H9 (cell line): ENCODE measurements around the gene CTNS. TPM values are rescaled to one million over a fixed set of nuclear protein-coding genes. Genes with fewer than 3 reads are reported as not detected.

Experiments used
- DNase-seq: peaks from one replicate; pipeline ENCODE4 v3.0.0-alpha.2; 2017
- H2AFZ ChIP-seq: one replicate; pipeline ENCODE4 v1.6.1; 2013; ENCODE audit warnings: mild to moderate bottlenecking, low read length, control low read depth, moderate library complexity
- H2AK5ac ChIP-seq: 2 replicates; pipeline ENCODE4 v1.6.1; 2013; ENCODE audit warnings: low read length, control low read depth, mixed read lengths; ENCODE audit not compliant: insufficient read length
- H2BK120ac ChIP-seq: one replicate; pipeline ENCODE4 v1.6.1; 2013; ENCODE audit warnings: low read depth, mild to moderate bottlenecking, low read length, control low read depth, inconsistent platforms; ENCODE audit not compliant: poor library complexity, severe bottlenecking
- H2BK12ac ChIP-seq: 2 replicates; pipeline ENCODE4 v1.6.1; 2013; ENCODE audit warnings: low read length, control low read depth, mixed read lengths, low read depth; ENCODE audit not compliant: insufficient read length
- H2BK15ac ChIP-seq: 2 replicates; pipeline ENCODE4 v1.6.1; 2013; ENCODE audit warnings: low read depth, low read length, control low read depth
- H2BK20ac ChIP-seq: one replicate; pipeline ENCODE4 v1.6.1; 2013; ENCODE audit warnings: low read depth, mild to moderate bottlenecking, low read length, control low read depth, inconsistent platforms; ENCODE audit not compliant: poor library complexity, severe bottlenecking
- H2BK5ac ChIP-seq: 2 replicates; pipeline ENCODE4 v1.6.1; 2013; ENCODE audit warnings: low read length, control low read depth, mixed read lengths; ENCODE audit not compliant: insufficient read length
- H3K14ac ChIP-seq: 2 replicates; pipeline ENCODE4 v1.6.1; 2013; ENCODE audit warnings: low read length, control low read depth; ENCODE audit not compliant: insufficient read depth
- H3K18ac ChIP-seq: 2 replicates; pipeline ENCODE4 v1.6.1; 2013; ENCODE audit warnings: low read depth, mild to moderate bottlenecking, mixed read lengths, low read length, control low read depth; ENCODE audit not compliant: insufficient read length
- H3K23ac ChIP-seq: 2 replicates; pipeline ENCODE4 v1.6.1; 2013; ENCODE audit warnings: low read length, control low read depth, mixed read lengths, low read depth; ENCODE audit not compliant: insufficient read length
- H3K23me2 ChIP-seq: 2 replicates; pipeline ENCODE4 v1.6.1; 2013; ENCODE audit warnings: low read depth, mild to moderate bottlenecking, mixed read lengths, low read length, control low read depth; ENCODE audit not compliant: insufficient read length, poor library complexity, severe bottlenecking
- H3K27ac ChIP-seq: 2 replicates; pipeline ENCODE4 v1.5.1; 2013; ENCODE audit warnings: low read length, control low read depth, mixed read lengths, low read depth; ENCODE audit not compliant: insufficient read length
- H3K27me3 ChIP-seq: 2 replicates; pipeline ENCODE4 v1.6.1; 2013; ENCODE audit warnings: low read length, control low read depth, inconsistent platforms; ENCODE audit not compliant: insufficient read depth
- H3K4ac ChIP-seq: 2 replicates; pipeline ENCODE4 v1.6.1; 2013; ENCODE audit warnings: low read depth, mild to moderate bottlenecking, control low read depth, inconsistent platforms, low read length, moderate library complexity
- H3K4me1 ChIP-seq: 2 replicates; pipeline ENCODE4 v1.6.1; 2013; ENCODE audit warnings: low read length, control low read depth, inconsistent platforms; ENCODE audit not compliant: insufficient read depth
- H3K4me2 ChIP-seq: 2 replicates; pipeline ENCODE4 v1.6.1; 2013; ENCODE audit warnings: low read length, control low read depth, mixed read lengths; ENCODE audit not compliant: insufficient read length, insufficient read depth
- H3K56ac ChIP-seq: 2 replicates; pipeline ENCODE4 v1.6.1; 2013; ENCODE audit warnings: low read depth, mild to moderate bottlenecking, mixed read lengths, low read length, control low read depth; ENCODE audit not compliant: insufficient read length
- H3K79me1 ChIP-seq: 2 replicates; pipeline ENCODE4 v1.6.1; 2013; ENCODE audit warnings: low read depth, mild to moderate bottlenecking, moderate library complexity, low read length, control low read depth, inconsistent platforms; ENCODE audit not compliant: insufficient read depth, poor library complexity, severe bottlenecking
- H3K79me2 ChIP-seq: 2 replicates; pipeline ENCODE4 v1.6.1; 2013; ENCODE audit warnings: low read length, control low read depth, inconsistent platforms; ENCODE audit not compliant: insufficient read depth
- H3K9ac ChIP-seq: 2 replicates; pipeline ENCODE4 v1.6.1; 2013; ENCODE audit warnings: low read length, control low read depth, mixed read lengths; ENCODE audit not compliant: insufficient read length; ENCODE audit errors: extremely low read depth
- H3K9me3 ChIP-seq: one replicate; pipeline ENCODE4 v1.6.1; 2013; ENCODE audit warnings: low read depth, low read length, inconsistent platforms; ENCODE audit not compliant: control insufficient read depth
- H3T11ph ChIP-seq: one replicate; pipeline ENCODE4 v1.6.1; 2013; ENCODE audit warnings: mild to moderate bottlenecking, low read length, control low read depth, inconsistent platforms
- H4K20me1 ChIP-seq: one replicate; pipeline ENCODE4 v1.6.1; 2013; ENCODE audit not compliant: control insufficient read depth, insufficient read length, insufficient read depth
- H4K5ac ChIP-seq: 2 replicates; pipeline ENCODE4 v1.6.1; 2013; ENCODE audit warnings: low read depth, mild to moderate bottlenecking, mixed read lengths, low read length, control low read depth; ENCODE audit not compliant: insufficient read length
- H4K8ac ChIP-seq: replicated peaks from 2 replicates; pipeline ENCODE4 v1.6.1; 2013; ENCODE audit warnings: low read length, control low read depth, mixed read lengths, low read depth; ENCODE audit not compliant: insufficient read length
- H4K91ac ChIP-seq: 2 replicates; pipeline ENCODE4 v1.6.1; 2013; ENCODE audit warnings: low read depth, mild to moderate bottlenecking, moderate library complexity, mixed read lengths, low read length, control low read depth; ENCODE audit not compliant: insufficient read length
- H3K27ac Mint-ChIP-seq, 3 experiments: 2 replicates in 2 of 3; 3 replicates in 1 of 3; pipeline ENCODE4 v1.8.0; 2020 to 2021; ENCODE audit warnings: mixed read lengths in 3 of 3, mild to moderate bottlenecking in 1 of 3, moderate library complexity in 1 of 3
- H3K27me3 Mint-ChIP-seq: 2 replicates; pipeline ENCODE4 v1.8.0; 2021; ENCODE audit warnings: low read depth, mild to moderate bottlenecking, moderate library complexity, mixed read lengths
- H3K36me3 Mint-ChIP-seq, 3 experiments: 2 replicates in 2 of 3; 3 replicates in 1 of 3; pipeline ENCODE4 v1.8.0; 2020 to 2021; ENCODE audit warnings: low read depth in 3 of 3, mixed read lengths in 3 of 3; ENCODE audit not compliant: insufficient read depth in 1 of 3
- H3K4me1 Mint-ChIP-seq, 2 experiments: 2 replicates each; pipeline ENCODE4 v1.8.0; 2020; ENCODE audit warnings: mixed read lengths in 2 of 2
- H3K4me3 Mint-ChIP-seq, 2 experiments: 2 replicates in 1 of 2; 3 replicates in 1 of 2; pipeline ENCODE4 v1.8.0; 2020 to 2021; ENCODE audit warnings: mild to moderate bottlenecking in 2 of 2, mixed read lengths in 2 of 2, moderate library complexity in 1 of 2
- H3K9me3 Mint-ChIP-seq, 2 experiments: 2 replicates in 1 of 2; 3 replicates in 1 of 2; pipeline ENCODE4 v1.8.0; 2020; ENCODE audit warnings: mild to moderate bottlenecking in 2 of 2, mixed read lengths in 2 of 2, moderate library complexity in 1 of 2
- WGBS: extraction: QIAGEN DNeasy Blood & Tissue Kit; methylation state at CpG from one replicate; pipeline ENCODE4 v1.1.7; 2013; ENCODE audit warnings: missing lambda C conversion rate, low lambda C conversion rate, mixed read lengths; ENCODE audit not compliant: insufficient read length; ENCODE audit errors: extremely low coverage; 5-methylcytosine and 5-hydroxymethylcytosine counted together
- total RNA-seq: library from RNA; stranded (reverse); gene quantifications from 2 replicates; pipeline ENCODE4 v1.2.1, GENCODE V29; 2021
- TF ChIP-seq, protein P1 (sequence below): fragments of 200-600 bp; sonication (generic); conservative IDR thresholded peaks from 3 replicates; pipeline ENCODE4 v1.8.0; 2021; ENCODE audit warnings: antibody characterized with exemption, mild to moderate bottlenecking

CTNS gene
- total RNA-seq, 1 experiment from 2014 or later: 12.8 TPM

DNA sequence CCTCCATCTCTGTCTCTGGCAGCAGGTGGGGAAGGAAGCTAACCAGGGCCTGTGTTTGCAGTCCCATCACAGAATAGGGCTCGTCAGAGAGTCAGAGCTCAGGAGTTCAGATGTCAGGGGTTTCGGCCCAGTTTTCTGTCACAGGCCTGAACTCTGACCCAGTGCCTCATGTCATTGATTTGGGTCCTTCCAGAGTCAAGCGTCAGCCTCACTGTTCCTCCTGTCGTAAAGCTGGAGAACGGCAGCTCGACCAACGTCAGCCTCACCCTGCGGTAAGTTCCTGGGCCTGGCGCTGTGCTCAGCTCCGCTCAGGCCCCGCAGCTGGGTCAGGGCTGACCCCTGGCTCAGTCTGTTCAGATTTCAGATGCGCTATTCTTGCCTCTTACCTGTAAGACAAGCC, 10.7 kb downstream of the CTNS start:
- no peaks in the 10 kb centered on the region for H4K20me1 ChIP-seq
- H2BK5ac ChIP-seq: no peak overlapping the region
- no peaks in the 10 kb centered on the region for H3K27me3 ChIP-seq
- H2BK120ac ChIP-seq: no peak overlapping the region
- H3K4ac ChIP-seq: no peak overlapping the region
- no peak overlapping the region for H2AFZ ChIP-seq
- no peak overlapping the region for H3T11ph ChIP-seq
- H3K56ac ChIP-seq: no peak overlapping the region
- H2BK12ac ChIP-seq: no peak overlapping the region
- Mint-ChIP-seq H3K9me3 (no peaks in the 10 kb centered on the region), H3K27me3 (0 out of 2 replicates have a peak, but pooled peaks cover 1% of the 10 kb centered on the region), H3K27ac (peak overlapping the region in 1 of 3 experiments; percentile 95; a peak in 1 of 7 replicates), H3K36me3 (peaks cover 0 to 22% (median 7%) of the 10 kb centered on the region in 3 experiments; a peak in 4 of 7 replicates), H3K4me1 (peaks cover 3% of the 10 kb centered on the region in 2 experiments; a peak in 2 of 4 replicates), H3K4me3 (no peak overlapping the region)
- H3K4me1 ChIP-seq: no peaks in the 10 kb centered on the region
- no peak overlapping the region for H2BK20ac ChIP-seq
- no peak overlapping the region for H3K27ac ChIP-seq
- no peaks in the 10 kb centered on the region for H3K79me2 ChIP-seq
- no peak overlapping the region for H4K5ac ChIP-seq
- H3K9ac ChIP-seq: no peak overlapping the region
- TF ChIP-seq, protein P1, sequence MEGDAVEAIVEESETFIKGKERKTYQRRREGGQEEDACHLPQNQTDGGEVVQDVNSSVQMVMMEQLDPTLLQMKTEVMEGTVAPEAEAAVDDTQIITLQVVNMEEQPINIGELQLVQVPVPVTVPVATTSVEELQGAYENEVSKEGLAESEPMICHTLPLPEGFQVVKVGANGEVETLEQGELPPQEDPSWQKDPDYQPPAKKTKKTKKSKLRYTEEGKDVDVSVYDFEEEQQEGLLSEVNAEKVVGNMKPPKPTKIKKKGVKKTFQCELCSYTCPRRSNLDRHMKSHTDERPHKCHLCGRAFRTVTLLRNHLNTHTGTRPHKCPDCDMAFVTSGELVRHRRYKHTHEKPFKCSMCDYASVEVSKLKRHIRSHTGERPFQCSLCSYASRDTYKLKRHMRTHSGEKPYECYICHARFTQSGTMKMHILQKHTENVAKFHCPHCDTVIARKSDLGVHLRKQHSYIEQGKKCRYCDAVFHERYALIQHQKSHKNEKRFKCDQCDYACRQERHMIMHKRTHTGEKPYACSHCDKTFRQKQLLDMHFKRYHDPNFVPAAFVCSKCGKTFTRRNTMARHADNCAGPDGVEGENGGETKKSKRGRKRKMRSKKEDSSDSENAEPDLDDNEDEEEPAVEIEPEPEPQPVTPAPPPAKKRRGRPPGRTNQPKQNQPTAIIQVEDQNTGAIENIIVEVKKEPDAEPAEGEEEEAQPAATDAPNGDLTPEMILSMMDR: no peak
- H4K8ac ChIP-seq: no peak overlapping the region
- no peak overlapping the region for H4K91ac ChIP-seq
- H3K23ac ChIP-seq: no peak overlapping the region
- no peaks in the 10 kb centered on the region for H3K9me3 ChIP-seq
- no peak for DNase-seq
- no peak overlapping the region for H2AK5ac ChIP-seq
- H3K79me1 ChIP-seq: no peaks in the 10 kb centered on the region
- no peak overlapping the region for H3K18ac ChIP-seq
- no peak overlapping the region for H2BK15ac ChIP-seq
- no peaks in the 10 kb centered on the region for H3K23me2 ChIP-seq
- no peak overlapping the region for H3K4me2 ChIP-seq
- no peak overlapping the region for H3K14ac ChIP-seq
- no CpG with 5 or more reads among the region's 12 CpGs for WGBS
